GM19240 (cell line): ENCODE measurements around the gene TUBB2B.
"Not testable (repeated sequence)": the region's sequence is repeated elsewhere in the genome, so short reads cannot be mapped to it uniquely, and the experiment has no call there.

Experiments
- DNase-seq: peaks from one replicate; pipeline ENCODE4 v3.0.0; 2011; ENCODE audit warnings: low spot score; ENCODE audit not compliant: insufficient read length

The TUBB2B gene

DNA sequence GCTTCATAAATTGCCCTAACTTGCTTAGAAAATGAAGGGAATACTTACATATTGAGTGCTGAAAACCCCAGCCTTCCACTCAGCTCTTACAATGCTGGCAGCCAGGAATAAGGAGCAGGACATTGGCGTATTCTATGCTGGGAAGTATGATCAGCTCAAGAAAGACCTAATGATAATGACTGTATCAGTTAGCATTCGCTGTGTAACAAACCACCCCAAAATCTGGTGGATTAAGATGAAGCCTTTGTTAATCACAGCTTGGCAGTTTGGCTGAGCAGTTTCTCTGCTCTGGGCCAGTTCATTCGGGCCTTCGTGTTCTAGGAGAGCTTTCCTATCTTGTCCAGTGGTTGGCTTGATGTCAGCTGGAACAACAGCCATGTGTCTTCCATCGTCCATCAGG is 36.7 kb downstream of the TUBB2B start:
- DNase-seq = no peak

GRCh38 chr6:3190056-3190455 is 37.4 kb downstream of the TUBB2B start:
- DNase-seq = no peak

GRCh38 chr6:3189192-3189591 is 38.3 kb downstream of the TUBB2B start:
- not testable (repeated sequence) for DNase-seq

DNA sequence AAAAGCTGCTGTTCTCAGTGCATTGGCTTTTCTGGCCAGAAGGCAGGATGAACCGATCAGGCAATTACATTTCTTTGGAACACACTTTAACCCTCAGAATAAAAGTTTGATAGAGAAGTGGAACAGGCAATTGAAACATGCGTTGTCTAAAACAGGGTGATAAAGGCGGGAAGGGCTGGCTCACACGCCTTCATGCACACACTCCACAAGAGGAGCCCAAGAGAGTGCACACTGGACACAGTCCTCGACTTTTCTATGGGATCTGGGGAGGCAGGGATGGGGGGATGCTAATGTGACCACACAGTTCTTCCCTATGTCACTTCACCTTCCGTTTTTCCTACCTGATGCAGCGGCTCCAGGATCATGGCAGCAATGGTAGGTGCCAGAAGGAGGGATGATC is 39.2 kb downstream of the TUBB2B start:
- DNase-seq = no peak

DNA sequence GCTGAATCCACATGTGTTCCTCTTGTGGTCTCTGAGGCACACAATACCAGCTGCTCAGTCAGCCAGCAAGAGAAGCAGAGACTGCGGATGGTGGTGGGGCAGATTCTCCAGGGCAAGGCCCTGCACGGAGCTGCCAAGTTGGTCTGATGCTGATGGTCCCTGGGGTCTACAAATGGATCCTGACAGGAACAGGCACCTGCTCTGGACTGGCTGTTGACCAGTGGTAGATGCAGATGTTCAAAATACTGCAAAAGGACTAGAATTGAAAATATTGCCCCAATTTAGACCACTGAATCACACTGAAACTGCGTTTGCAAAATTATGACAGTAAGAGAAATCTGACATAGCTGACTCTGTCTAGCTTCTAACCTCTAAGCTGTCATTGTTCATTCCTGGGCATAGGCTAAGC is 40.5 kb downstream of the TUBB2B start:
- no peak for DNase-seq

DNA sequence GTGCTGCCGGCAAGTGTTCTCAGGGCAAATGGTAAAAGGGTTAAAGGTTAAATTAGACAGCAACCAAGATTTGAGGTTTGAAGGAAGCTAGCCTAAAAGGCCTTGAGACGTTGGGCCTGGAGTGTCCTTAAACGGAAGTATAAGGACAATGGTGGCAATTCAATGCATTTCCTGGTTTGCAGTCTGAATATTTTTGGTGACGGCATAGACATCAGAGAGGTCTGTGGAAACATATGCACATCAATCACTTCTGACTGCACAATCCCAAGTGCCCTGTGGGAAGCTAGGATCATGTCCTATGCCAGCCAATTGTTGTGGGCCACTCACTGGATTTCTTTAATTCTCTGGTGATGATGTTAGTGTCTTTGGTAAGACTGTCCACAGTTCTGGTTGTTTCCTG is 44.4 kb downstream of the TUBB2B start:
- DNase-seq = no peak

DNA sequence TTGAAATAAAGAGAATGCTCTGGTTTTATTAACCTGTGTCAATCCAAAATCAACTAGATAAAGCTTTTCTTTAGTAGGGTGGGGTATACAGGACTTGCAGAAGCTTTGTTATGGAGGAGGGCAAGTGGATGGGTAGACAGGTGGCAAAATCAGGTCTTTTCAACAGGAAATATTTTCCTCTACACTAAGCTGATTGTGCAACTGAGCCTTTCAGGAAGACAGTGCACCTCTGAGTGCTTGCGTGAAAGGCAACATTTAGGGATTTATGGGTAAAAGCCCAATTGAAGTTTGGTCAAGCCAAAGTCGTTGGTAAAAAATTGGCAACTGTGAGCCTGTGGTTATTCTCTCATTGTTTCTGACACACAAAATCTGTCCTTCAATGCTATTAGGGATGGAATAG is 46.3 kb downstream of the TUBB2B start:
- DNase-seq = no peak

GRCh38 chr6:3179945-3180344 is 47.5 kb downstream of the TUBB2B start:
- DNase-seq = not testable (repeated sequence)

GRCh38 chr6:3178666-3179065 is 48.8 kb downstream of the TUBB2B start:
- not testable (repeated sequence) for DNase-seq

- DNase-seq = no peak
These were observed 50.7 kb downstream of the TUBB2B start for GRCh38 chr6:3176562-3177355.

DNA sequence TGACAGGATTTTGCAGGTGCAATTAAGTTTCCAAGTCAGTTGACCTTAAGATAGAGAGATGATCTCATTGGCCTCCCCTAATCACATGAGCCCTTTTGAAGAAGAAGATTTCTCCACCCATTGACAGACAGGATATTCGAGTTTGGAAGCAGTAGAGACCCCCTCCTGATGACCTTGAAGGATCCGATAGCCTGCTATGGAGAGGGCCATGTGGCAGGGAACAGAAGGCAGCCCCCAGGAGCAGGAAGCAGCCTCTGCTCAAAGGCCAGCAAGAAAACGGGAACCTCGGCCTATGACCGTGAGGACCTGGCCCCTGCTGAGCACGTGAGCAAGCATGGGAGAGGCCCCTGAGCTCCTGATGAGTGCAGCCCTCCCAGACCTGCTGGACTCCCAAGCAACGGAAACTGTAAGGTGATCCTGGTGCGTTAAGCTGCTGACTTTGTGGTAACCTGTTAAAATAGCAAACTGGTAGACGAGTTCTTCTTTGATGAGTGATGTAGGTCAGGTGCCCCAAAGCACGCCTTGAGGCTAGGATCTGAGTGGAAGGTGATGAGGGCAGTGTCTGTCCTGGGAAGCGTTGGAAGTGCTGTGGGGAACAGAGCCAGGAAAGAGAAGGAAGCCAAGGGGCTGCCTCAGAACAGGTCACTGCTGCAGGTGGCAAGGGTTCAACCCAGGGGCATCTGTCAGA is 51.6 kb downstream of the TUBB2B start:
- DNase-seq = no peak
